SK-N-SH (cell line): ENCODE data around the gene PPP1R14B. TPM values are rescaled to one million over a fixed set of nuclear protein-coding genes. Genes with fewer than 3 reads are reported as not detected.

ENCODE experiments used
- CTCF ChIA-PET: fragments of 300-600, 350-600 bp; formaldehyde crosslinking; extraction: SDS; loops from one replicate; lab custom pipeline; 2021; lab: Yijun Ruan, JAX
- POLR2A ChIA-PET: fragments of 350-600 bp; sonication (Branson Sonifier 250); formaldehyde crosslinking; extraction: SDS; loops from one replicate; lab custom pipeline; 2020; ENCODE audit warnings: antibody characterized with exemption, inconsistent platforms; lab: Yijun Ruan, JAX
- DNase-seq: peaks from one replicate; pipeline ENCODE4 v3.0.0; 2012
- H2AFZ ChIP-seq: fragments of 200-600 bp; sonication (generic); 2 replicates; pipeline ENCODE4 v1.8.1; 2016; ENCODE audit warnings: antibody characterized with exemption, mild to moderate bottlenecking, low read depth
- H3F3A ChIP-seq: fragments of 200-600 bp; sonication (generic); replicated peaks from 2 replicates; pipeline ENCODE3; 2016; ENCODE audit warnings: antibody characterized with exemption, mild to moderate bottlenecking; ENCODE audit not compliant: insufficient read depth
- H3K27ac ChIP-seq, 2 experiments: fragments of 200-500 bp in 1 of 2; fragments of 200-600 bp in 1 of 2; sonication (Bioruptor generic) in 1 of 2; sonication (generic), shearing (Covaris generic) in 1 of 2; 2 replicates each; pipeline versions ENCODE4 v1.5.1 to v1.6.1; 2014 to 2016; ENCODE audit warnings: low read depth in 2 of 2, inconsistent platforms in 1 of 2, low read length in 1 of 2, mild to moderate bottlenecking in 1 of 2, mixed read lengths in 1 of 2
- H3K27me3 ChIP-seq: fragments of 200-600 bp; sonication (generic), shearing (Covaris generic); 2 replicates; pipeline ENCODE4 v1.6.1; 2016; ENCODE audit warnings: mixed run types; ENCODE audit not compliant: insufficient read depth
- H3K36me3 ChIP-seq, 2 experiments: fragments of 200-500 bp in 1 of 2; fragments of 200-600 bp in 1 of 2; sonication (Bioruptor generic) in 1 of 2; sonication (generic) in 1 of 2; replicated peaks in 1 of 2; 2 replicates each; pipeline versions ENCODE3 to v1.5.1; 2014 to 2016; ENCODE audit warnings: low read length in 1 of 2, mild to moderate bottlenecking in 1 of 2; ENCODE audit not compliant: insufficient read depth in 2 of 2, control insufficient read depth in 1 of 2
- H3K4me1 ChIP-seq, 2 experiments: fragments of 200-500 bp in 1 of 2; fragments of 200-600 bp in 1 of 2; sonication (Bioruptor generic) in 1 of 2; sonication (generic), shearing (Covaris generic) in 1 of 2; 2 replicates each; pipeline versions ENCODE4 v1.5.1 to v1.6.1; 2014 to 2016; ENCODE audit warnings: low read depth in 1 of 2, low read length in 1 of 2, mixed run types in 1 of 2; ENCODE audit not compliant: insufficient read depth in 2 of 2, control insufficient read depth in 1 of 2
- H3K4me2 ChIP-seq: fragments of 200-600 bp; sonication (generic), shearing (Covaris generic); 2 replicates; pipeline ENCODE4 v1.6.1; 2017; ENCODE audit warnings: mixed run types
- H3K4me3 ChIP-seq, 2 experiments: fragments of 200-500 bp in 1 of 2; fragments of 200-600 bp in 1 of 2; sonication (Bioruptor generic) in 1 of 2; sonication (generic), shearing (Covaris generic) in 1 of 2; 2 replicates each; pipeline versions ENCODE4 v1.5.1 to v1.8.1; 2014 to 2016; ENCODE audit warnings: low read depth in 2 of 2, inconsistent platforms in 1 of 2, low read length in 1 of 2, mild to moderate bottlenecking in 1 of 2, mixed read lengths in 1 of 2, moderate library complexity in 1 of 2
- H3K79me2 ChIP-seq: fragments of 200-600 bp; sonication (generic); 2 replicates; pipeline ENCODE4 v1.8.1; 2017; ENCODE audit warnings: mild to moderate bottlenecking; ENCODE audit not compliant: insufficient read depth
- H3K9ac ChIP-seq: fragments of 200-600 bp; sonication (generic); 2 replicates; pipeline ENCODE4 v1.6.1; 2017; ENCODE audit warnings: mixed run types
- H3K9me2 ChIP-seq: fragments of 200-600 bp; sonication (generic); 2 replicates; pipeline ENCODE4 v1.6.1; 2017; ENCODE audit warnings: mixed run types
- H3K9me3 ChIP-seq: fragments of 200-600 bp; sonication (generic); 2 replicates; pipeline ENCODE4 v1.6.1; 2017; ENCODE audit warnings: mixed run types, mild to moderate bottlenecking, moderate library complexity
- H4K20me1 ChIP-seq: fragments of 200-600 bp; sonication (generic); 2 replicates; pipeline ENCODE4 v1.6.1; 2017; ENCODE audit warnings: mild to moderate bottlenecking, mixed run types; ENCODE audit not compliant: insufficient read depth
- EZH2phosphoT487 ChIP-seq: fragments of 200-600 bp; sonication (generic); IDR thresholded peaks from 2 replicates; pipeline ENCODE4 v1.6.1; 2017; ENCODE audit warnings: low read depth, mixed run types, mild to moderate bottlenecking, antibody characterized with exemption, moderate library complexity, borderline replicate concordance
- FOSL2 ChIP-seq: IDR thresholded peaks from 2 replicates; pipeline ENCODE4 v1.4.0; 2012; ENCODE audit warnings: low read depth, mild to moderate bottlenecking, moderate library complexity, borderline replicate concordance
- FOXM1 ChIP-seq: IDR thresholded peaks from 2 replicates; pipeline ENCODE4 v1.4.0; 2012; ENCODE audit warnings: low read depth, mild to moderate bottlenecking
- GATA2 ChIP-seq: sonication (generic); formaldehyde crosslinking; IDR thresholded peaks from 2 replicates; pipeline ENCODE4 v1.5.0; 2020; ENCODE audit warnings: mild to moderate bottlenecking, missing genetic modification reagents
- MXI1 ChIP-seq: IDR thresholded peaks from 2 replicates; pipeline ENCODE4 v1.6.1; 2012; ENCODE audit warnings: mild to moderate bottlenecking, low read depth, low read length, improper control_type of control experiment
- NRF1 ChIP-seq: IDR thresholded peaks from 2 replicates; pipeline ENCODE4 v1.6.1; 2012; ENCODE audit warnings: low read depth, mild to moderate bottlenecking, low read length
- POLR2AphosphoS5 ChIP-seq: IDR thresholded peaks from 2 replicates; pipeline ENCODE4 v1.6.1; 2012; ENCODE audit warnings: low read depth, low read length
- RCOR1 ChIP-seq: fragments of 150-350 bp; IDR thresholded peaks from 2 replicates; pipeline ENCODE4 v1.6.1; 2017; ENCODE audit warnings: antibody characterized with exemption, low read length
- RXRA ChIP-seq: IDR thresholded peaks from 2 replicates; pipeline ENCODE4 v1.4.0; 2012; ENCODE audit warnings: low read depth, mild to moderate bottlenecking, borderline replicate concordance
- SIN3A ChIP-seq: IDR thresholded peaks from 2 replicates; pipeline ENCODE4 v1.6.1; 2012; ENCODE audit warnings: low read depth, mild to moderate bottlenecking, low read length, moderate library complexity, borderline replicate concordance
- SMC3 ChIP-seq: IDR thresholded peaks from 2 replicates; pipeline ENCODE4 v1.6.1; 2012; ENCODE audit warnings: low read depth, low read length, improper control_type of control experiment
- TAF1 ChIP-seq: IDR thresholded peaks from 2 replicates; pipeline ENCODE4 v1.6.1; 2012; ENCODE audit warnings: low read depth, mild to moderate bottlenecking, low read length, moderate library complexity, borderline replicate concordance
- WGBS: methylation state at CpG from one replicate; pipeline ENCODE4 v1.1.6; 2017; ENCODE audit warnings: low lambda C conversion rate; 5-methylcytosine and 5-hydroxymethylcytosine counted together
- polyA plus RNA-seq, 3 experiments: library from polyadenylated mRNA; depleted of rRNA; stranded (reverse); fragments of >200 nt; gene quantifications; 2 replicates each; pipeline ENCODE4 v1.2.3, GENCODE V29; 2012
- TF ChIP-seq, protein P1 (sequence below): IDR thresholded peaks from 2 replicates; pipeline ENCODE4 v1.4.0; 2012; ENCODE audit warnings: low read depth
- TF ChIP-seq, protein P2 (sequence below): fragments of 150-350 bp; IDR thresholded peaks from 2 replicates; pipeline ENCODE4 v1.6.1; 2016; ENCODE audit warnings: mild to moderate bottlenecking, low read depth, low read length
- TF ChIP-seq, protein P3 (sequence below): fragments of 200-600 bp; sonication (generic); IDR thresholded peaks from 2 replicates; pipeline ENCODE4 v1.6.1; 2017; ENCODE audit warnings: antibody characterized with exemption, mild to moderate bottlenecking, moderate library complexity
- TF ChIP-seq, protein P4 (sequence below): IDR thresholded peaks from 2 replicates; pipeline ENCODE4 v1.4.0; 2012; ENCODE audit warnings: low read depth, borderline replicate concordance
- TF ChIP-seq, protein P5 (sequence below): fragments of 150-350 bp; IDR thresholded peaks from 2 replicates; pipeline ENCODE4 v1.6.1; 2017; ENCODE audit warnings: antibody characterized with exemption, low read length, low read depth, borderline replicate concordance

Gene PPP1R14B
- polyA plus RNA-seq, 1 of the 3 experiments (the other 2 are of a cell fraction): 523 TPM

DNA sequence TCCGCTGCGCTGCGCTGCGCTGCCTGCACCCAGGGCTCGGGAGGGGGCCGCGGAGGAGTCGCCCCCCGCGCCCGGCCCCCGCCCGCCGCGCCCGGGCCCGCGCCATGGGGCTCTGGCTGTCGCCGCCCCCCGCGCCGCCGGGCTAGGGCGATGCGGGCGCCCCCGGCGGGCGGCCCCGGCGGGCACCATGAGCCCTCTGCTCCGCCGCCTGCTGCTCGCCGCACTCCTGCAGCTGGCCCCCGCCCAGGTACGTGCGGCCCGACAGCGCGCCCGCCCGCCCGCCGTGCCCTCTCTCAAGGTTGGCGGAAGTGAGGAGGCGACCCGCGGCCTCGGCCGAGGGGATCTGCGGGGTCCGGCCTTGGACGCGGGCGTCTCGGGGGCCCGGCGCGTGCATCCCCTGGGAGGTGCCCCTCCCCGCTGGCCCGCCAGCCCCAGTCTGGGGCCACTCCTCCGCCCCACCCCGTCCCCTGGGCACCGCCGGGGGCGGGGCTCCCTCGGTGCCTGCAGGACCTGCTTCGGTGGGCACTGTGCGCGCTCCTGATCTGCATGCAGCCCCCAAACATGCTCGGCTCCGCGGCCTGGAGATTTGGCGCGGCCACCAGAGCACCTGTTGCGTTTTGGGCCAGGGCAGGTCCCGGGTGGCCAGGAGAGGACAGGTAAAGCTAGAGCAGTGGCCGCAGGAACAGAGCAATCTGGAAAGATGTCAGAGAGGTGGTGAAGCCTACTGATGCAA is 11.9 kb downstream of the PPP1R14B start:
- Histone ChIP-seq H3K9me2 (no peaks in the 10 kb centered on the region), H4K20me1 (no peaks in the 10 kb centered on the region), H3K4me2 (peak overlapping the region; percentile 89), H3K9me3 (no peaks in the 10 kb centered on the region), H3K27me3 (no peaks in the 10 kb centered on the region), H3K9ac (peak overlapping the region; percentile 63), H3K79me2 (peaks cover 19% of the 10 kb centered on the region), H3K36me3 (peaks cover 0 to 18% of the 10 kb centered on the region in 2 experiments), H3F3A (peaks cover 32% of the 10 kb centered on the region), H3K4me1 (peaks cover 11 to 42% of the 10 kb centered on the region in 2 experiments; a peak in 2 of 4 replicates), H3K4me3 (peak overlapping the region; percentile 63 to 66), H2AFZ (no peak overlapping the region), H3K27ac (peak overlapping the region in 1 of 2 experiments; percentile 83; a peak in 2 of 4 replicates)
- 6% methylated on average over 10 of the region's 80 CpGs for WGBS
- CTCF ChIA-PET: interaction anchor here (1.1 to 3.4 kb wide), 5 partner anchors 16 to 69 kb away, joined by 4 to 15 read pairs (median 6); partner anchors contain the start of gene PLCB3
- DNase-seq: peak; percentile 79
- TF ChIP-seq RXRA (no peak), MXI1 (peak; percentile 60), FOSL2 (no peak), POLR2AphosphoS5 (peak; percentile 20; the same call in 1 of the 2 replicates), SIN3A (peak; percentile 42; the same call in 1 of the 2 replicates)
- TF ChIP-seq, protein P1, sequence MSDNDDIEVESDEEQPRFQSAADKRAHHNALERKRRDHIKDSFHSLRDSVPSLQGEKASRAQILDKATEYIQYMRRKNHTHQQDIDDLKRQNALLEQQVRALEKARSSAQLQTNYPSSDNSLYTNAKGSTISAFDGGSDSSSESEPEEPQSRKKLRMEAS: no peak
- POLR2A ChIA-PET: interaction anchor here (0.6 kb wide), 1 partner anchor 1380 kb away, joined by 3 read pairs; no protein-coding TSS in a partner anchor

DNA sequence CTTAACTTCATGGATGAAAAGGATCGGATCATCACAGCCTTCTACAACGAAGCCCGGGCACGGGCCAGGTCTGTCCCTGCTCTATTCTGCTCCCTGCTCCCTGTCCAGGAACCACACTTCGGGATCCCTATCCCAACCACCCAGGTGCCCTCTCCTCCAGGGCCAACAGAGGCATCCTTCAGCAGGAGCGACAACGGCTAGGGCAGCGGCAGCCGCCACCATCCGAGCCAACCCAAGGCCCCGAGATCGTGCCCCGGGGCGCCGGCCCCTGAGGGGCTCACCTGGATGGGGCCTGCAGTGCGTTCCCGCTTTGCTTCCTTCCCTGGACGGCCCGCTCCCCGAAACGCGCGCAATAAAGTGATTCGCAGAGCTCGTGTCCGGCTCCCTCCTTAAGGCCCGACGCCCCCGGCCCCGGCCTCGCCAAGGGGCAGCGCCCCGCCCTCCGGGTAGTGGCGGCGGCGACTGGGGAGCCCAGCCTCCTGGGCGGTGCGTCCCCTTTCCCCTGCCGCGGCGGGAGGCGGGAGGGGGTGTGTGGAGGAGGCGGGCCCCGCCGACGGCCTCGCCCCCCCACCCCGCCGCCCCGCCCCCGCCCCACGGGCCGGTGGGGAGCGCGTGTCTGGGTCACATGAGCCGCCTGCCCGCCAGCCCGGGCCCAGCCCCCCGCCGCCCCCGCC is 12.7 kb downstream of the PPP1R14B start, which contains the start of gene VEGFB:
Gene VEGFB (plus strand): TSS at position 672 of the 674 bp plus-strand sequence. CDS start 250 bp downstream, outside the sequence.
- 17% methylated on average over 9 of the region's 62 CpGs for WGBS
- peak within 1 kb of the TSS; percentile 69 to 70 for H3K4me3 ChIP-seq
- peaks cover 31% of the 10 kb centered on the region for H3F3A ChIP-seq
- peak within 1 kb of the TSS; percentile 66 for H3K9ac ChIP-seq
- no peaks in the 10 kb centered on the region for H3K9me3 ChIP-seq
- peaks cover 11 to 47% of the 10 kb centered on the region in 2 experiments; a peak in 2 of 4 replicates for H3K4me1 ChIP-seq
- peak; percentile 92 for DNase-seq
- H3K4me2 ChIP-seq: peak within 1 kb of the TSS; percentile 91
- no peaks in the 10 kb centered on the region for H3K9me2 ChIP-seq
- peaks cover 0 to 20% of the 10 kb centered on the region in 2 experiments for H3K36me3 ChIP-seq
- no peak within 1 kb of the TSS for H2AFZ ChIP-seq
- no peaks in the 10 kb centered on the region for H3K27me3 ChIP-seq
- H3K79me2 ChIP-seq: peaks cover 20% of the 10 kb centered on the region
- no peaks in the 10 kb centered on the region for H4K20me1 ChIP-seq
- ChIA-PET POLR2A (interaction anchor here (0.6 to 0.7 kb wide), 3 partner anchors 28 to 1381 kb away, joined by 3 to 4 read pairs (median 3); partner anchors contain the start of gene FERMT3), CTCF (interaction anchor here (1.0 to 3.4 kb wide), 4 partner anchors 13 to 70 kb away, joined by 3 to 15 read pairs (median 6); partner anchors contain the start of genes PLCB3 and PPP1R14B)
- H3K27ac ChIP-seq: peak within 1 kb of the TSS in 1 of 2 experiments; percentile 83; a peak in 2 of 4 replicates
- TF ChIP-seq, protein P2, sequence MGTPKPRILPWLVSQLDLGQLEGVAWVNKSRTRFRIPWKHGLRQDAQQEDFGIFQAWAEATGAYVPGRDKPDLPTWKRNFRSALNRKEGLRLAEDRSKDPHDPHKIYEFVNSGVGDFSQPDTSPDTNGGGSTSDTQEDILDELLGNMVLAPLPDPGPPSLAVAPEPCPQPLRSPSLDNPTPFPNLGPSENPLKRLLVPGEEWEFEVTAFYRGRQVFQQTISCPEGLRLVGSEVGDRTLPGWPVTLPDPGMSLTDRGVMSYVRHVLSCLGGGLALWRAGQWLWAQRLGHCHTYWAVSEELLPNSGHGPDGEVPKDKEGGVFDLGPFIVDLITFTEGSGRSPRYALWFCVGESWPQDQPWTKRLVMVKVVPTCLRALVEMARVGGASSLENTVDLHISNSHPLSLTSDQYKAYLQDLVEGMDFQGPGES: no peak
- TF ChIP-seq, protein P3, sequence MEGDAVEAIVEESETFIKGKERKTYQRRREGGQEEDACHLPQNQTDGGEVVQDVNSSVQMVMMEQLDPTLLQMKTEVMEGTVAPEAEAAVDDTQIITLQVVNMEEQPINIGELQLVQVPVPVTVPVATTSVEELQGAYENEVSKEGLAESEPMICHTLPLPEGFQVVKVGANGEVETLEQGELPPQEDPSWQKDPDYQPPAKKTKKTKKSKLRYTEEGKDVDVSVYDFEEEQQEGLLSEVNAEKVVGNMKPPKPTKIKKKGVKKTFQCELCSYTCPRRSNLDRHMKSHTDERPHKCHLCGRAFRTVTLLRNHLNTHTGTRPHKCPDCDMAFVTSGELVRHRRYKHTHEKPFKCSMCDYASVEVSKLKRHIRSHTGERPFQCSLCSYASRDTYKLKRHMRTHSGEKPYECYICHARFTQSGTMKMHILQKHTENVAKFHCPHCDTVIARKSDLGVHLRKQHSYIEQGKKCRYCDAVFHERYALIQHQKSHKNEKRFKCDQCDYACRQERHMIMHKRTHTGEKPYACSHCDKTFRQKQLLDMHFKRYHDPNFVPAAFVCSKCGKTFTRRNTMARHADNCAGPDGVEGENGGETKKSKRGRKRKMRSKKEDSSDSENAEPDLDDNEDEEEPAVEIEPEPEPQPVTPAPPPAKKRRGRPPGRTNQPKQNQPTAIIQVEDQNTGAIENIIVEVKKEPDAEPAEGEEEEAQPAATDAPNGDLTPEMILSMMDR: no peak
- TF ChIP-seq, protein P4, sequence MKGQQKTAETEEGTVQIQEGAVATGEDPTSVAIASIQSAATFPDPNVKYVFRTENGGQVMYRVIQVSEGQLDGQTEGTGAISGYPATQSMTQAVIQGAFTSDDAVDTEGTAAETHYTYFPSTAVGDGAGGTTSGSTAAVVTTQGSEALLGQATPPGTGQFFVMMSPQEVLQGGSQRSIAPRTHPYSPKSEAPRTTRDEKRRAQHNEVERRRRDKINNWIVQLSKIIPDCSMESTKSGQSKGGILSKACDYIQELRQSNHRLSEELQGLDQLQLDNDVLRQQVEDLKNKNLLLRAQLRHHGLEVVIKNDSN: peak; percentile 61; the same call in 1 of the 2 replicates
- TF ChIP-seq TAF1 (no peak), SMC3 (no peak), RCOR1 (no peak), EZH2phosphoT487 (no peak), GATA2 (CRISPR knock-in tag) (no peak), SIN3A (no peak), FOXM1 (no peak), NRF1 (no peak)
- TF ChIP-seq, protein P5, sequence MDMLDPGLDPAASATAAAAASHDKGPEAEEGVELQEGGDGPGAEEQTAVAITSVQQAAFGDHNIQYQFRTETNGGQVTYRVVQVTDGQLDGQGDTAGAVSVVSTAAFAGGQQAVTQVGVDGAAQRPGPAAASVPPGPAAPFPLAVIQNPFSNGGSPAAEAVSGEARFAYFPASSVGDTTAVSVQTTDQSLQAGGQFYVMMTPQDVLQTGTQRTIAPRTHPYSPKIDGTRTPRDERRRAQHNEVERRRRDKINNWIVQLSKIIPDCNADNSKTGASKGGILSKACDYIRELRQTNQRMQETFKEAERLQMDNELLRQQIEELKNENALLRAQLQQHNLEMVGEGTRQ: no peak
